OCI-LY1 (cell line): ENCODE measurements around the gene GSTP1.
"Not testable (repeated sequence)": the region's sequence is repeated elsewhere in the genome, so short reads cannot be mapped to it uniquely, and the experiment has no call there.

Experiments used
- H2AFZ ChIP-seq: fragments of 200-600 bp; sonication (generic), shearing (Covaris generic); 2 replicates; pipeline ENCODE4 v1.6.0; 2014; ENCODE audit warnings: antibody characterized with exemption, mild to moderate bottlenecking, low read length
- H3F3A ChIP-seq: fragments of 200-600 bp; sonication (generic), shearing (Covaris generic); 2 replicates; pipeline ENCODE4 v1.6.0; 2014; ENCODE audit warnings: mild to moderate bottlenecking, antibody characterized with exemption, low read length, moderate library complexity; ENCODE audit not compliant: insufficient read depth
- H3K27ac ChIP-seq: fragments of 200-600 bp; sonication (generic); 2 replicates; pipeline ENCODE4 v1.5.1; 2014; ENCODE audit warnings: low read length, mixed run types, mild to moderate bottlenecking, low read depth; ENCODE audit not compliant: poor library complexity, severe bottlenecking
- H3K27me3 ChIP-seq: fragments of 200-600 bp; sonication (generic); 2 replicates; pipeline ENCODE4 v1.6.0; 2014; ENCODE audit warnings: antibody characterized with exemption, mild to moderate bottlenecking, low read length, moderate library complexity; ENCODE audit not compliant: insufficient read depth
- H3K36me3 ChIP-seq: fragments of 200-600 bp; sonication (generic); 2 replicates; pipeline ENCODE4 v1.6.1; 2014; ENCODE audit warnings: mild to moderate bottlenecking, antibody characterized with exemption, low read length, moderate library complexity, mixed read lengths; ENCODE audit not compliant: insufficient read depth
- H3K4me1 ChIP-seq: fragments of 200-600 bp; sonication (generic); 2 replicates; pipeline ENCODE4 v1.5.1; 2014; ENCODE audit warnings: mild to moderate bottlenecking, low read length, moderate library complexity; ENCODE audit not compliant: insufficient read depth, severe bottlenecking
- H3K4me2 ChIP-seq: fragments of 200-600 bp; sonication (generic), shearing (Covaris generic); 2 replicates; pipeline ENCODE4 v1.6.1; 2014; ENCODE audit warnings: low read length
- H3K4me3 ChIP-seq: fragments of 200-600 bp; sonication (generic); 2 replicates; pipeline ENCODE4 v1.5.1; 2014; ENCODE audit warnings: low read length, low read depth, mild to moderate bottlenecking, mixed read lengths; ENCODE audit not compliant: poor library complexity, severe bottlenecking
- H3K79me2 ChIP-seq: fragments of 200-600 bp; shearing (Covaris generic); 2 replicates; pipeline ENCODE4 v1.6.1; 2016; ENCODE audit warnings: mixed run types, low read length, mixed read lengths; ENCODE audit not compliant: insufficient read depth
- H3K9ac ChIP-seq: fragments of 200-600 bp; sonication (generic), shearing (Covaris generic); 2 replicates; pipeline ENCODE4 v1.6.1; 2014; ENCODE audit warnings: mild to moderate bottlenecking, low read length, mixed read lengths
- H3K9me2 ChIP-seq: fragments of 200-600 bp; sonication (generic), shearing (Covaris generic); 2 replicates; pipeline ENCODE4 v1.6.1; 2014; ENCODE audit warnings: low read depth, mild to moderate bottlenecking, low read length, mixed read lengths
- H3K9me3 ChIP-seq: fragments of 200-600 bp; shearing (Covaris generic); 2 replicates; pipeline ENCODE4 v1.6.1; 2014; ENCODE audit warnings: low read length, mixed read lengths
- H4K20me1 ChIP-seq: fragments of 200-600 bp; sonication (generic), shearing (Covaris generic); 2 replicates; pipeline ENCODE4 v1.6.0; 2016; ENCODE audit warnings: mild to moderate bottlenecking, low read length; ENCODE audit not compliant: insufficient read depth
- CTCF ChIP-seq: fragments of 200-600 bp; sonication (generic), shearing (Covaris generic); IDR thresholded peaks from 2 replicates; pipeline ENCODE4 v1.5.1; 2017; ENCODE audit warnings: mild to moderate bottlenecking, antibody characterized with exemption, low read length, moderate library complexity, mixed read lengths
- EZH2 ChIP-seq: fragments of 200-600 bp; sonication (generic), shearing (Covaris generic); IDR thresholded peaks from 2 replicates; pipeline ENCODE4 v1.8.0; 2017; ENCODE audit warnings: borderline replicate concordance, mixed run types, mild to moderate bottlenecking, antibody characterized with exemption, low read length, moderate library complexity, mixed read lengths

GSTP1 gene

GRCh38 chr11:67596753-67597300 is 13.2 kb downstream of the GSTP1 start:
- Histone ChIP-seq H3F3A (no peaks in the 10 kb centered on the region), H3K36me3 (no peaks in the 10 kb centered on the region; the same call in 1 of the 2 replicates), H3K27me3 (no peaks in the 10 kb centered on the region; the same call in 1 of the 2 replicates)

GRCh38 chr11:67597458-67597857 is 13.8 kb downstream of the GSTP1 start:
- not testable (repeated sequence) for H3K27me3 ChIP-seq, H3K9me3 ChIP-seq, H2AFZ ChIP-seq

More at GRCh38 chr11:67596753-67597300, 13.2 kb downstream of the GSTP1 start:
- no peak overlapping the region for H3K4me2 ChIP-seq
- no peaks in the 10 kb centered on the region for H3K79me2 ChIP-seq
- H2AFZ ChIP-seq: no peak overlapping the region
- H3K4me3 ChIP-seq: no peak overlapping the region
- H4K20me1 ChIP-seq: no peaks in the 10 kb centered on the region
- no peaks in the 10 kb centered on the region for H3K9me2 ChIP-seq
- TF ChIP-seq CTCF (no peak), EZH2 (no peak)
- peaks cover 18% of the 10 kb centered on the region for H3K4me1 ChIP-seq
- no peak overlapping the region for H3K9ac ChIP-seq
- 0 out of 2 replicates have a peak, but pooled peaks cover 2% of the 10 kb centered on the region for H3K9me3 ChIP-seq
- no peak overlapping the region for H3K27ac ChIP-seq

GRCh38 chr11:67597963-67598362 is 14.4 kb downstream of the GSTP1 start:
- H3K4me1 ChIP-seq: peaks cover 18% of the 10 kb centered on the region
- not testable (repeated sequence) for H3K4me3 ChIP-seq, H3K9ac ChIP-seq, H3K4me2 ChIP-seq, H3K27ac ChIP-seq, H4K20me1 ChIP-seq, H3K27me3 ChIP-seq, H3K9me2 ChIP-seq, H3K79me2 ChIP-seq, H2AFZ ChIP-seq, H3K36me3 ChIP-seq, H3K9me3 ChIP-seq, H3F3A ChIP-seq

More at GRCh38 chr11:67597458-67597857, 13.8 kb downstream of the GSTP1 start:
- H3K9ac ChIP-seq, H4K20me1 ChIP-seq, H3K9me2 ChIP-seq, H3K4me3 ChIP-seq, H3K4me2 ChIP-seq, H3K36me3 ChIP-seq, H3K27ac ChIP-seq, H3K79me2 ChIP-seq, H3F3A ChIP-seq: not testable (repeated sequence)
- H3K4me1 ChIP-seq: peaks cover 18% of the 10 kb centered on the region

- H3K27me3 ChIP-seq: peaks cover 3% of the 10 kb centered on the region; the same call in 1 of the 2 replicates
- H2AFZ ChIP-seq: no peak overlapping the region
- no peaks in the 10 kb centered on the region for H3K79me2 ChIP-seq
- peaks cover 18% of the 10 kb centered on the region for H3K4me1 ChIP-seq
- no peaks in the 10 kb centered on the region for H3K9me2 ChIP-seq
- H3K9ac ChIP-seq: no peak overlapping the region
- H3K9me3 ChIP-seq: 0 out of 2 replicates have a peak, but pooled peaks cover 2% of the 10 kb centered on the region
- no peak overlapping the region for H3K4me3 ChIP-seq
- H4K20me1 ChIP-seq: no peaks in the 10 kb centered on the region
- no peak overlapping the region for H3K4me2 ChIP-seq
- TF ChIP-seq CTCF (no peak), EZH2 (no peak)
- H3F3A ChIP-seq: no peaks in the 10 kb centered on the region
- no peaks in the 10 kb centered on the region; the same call in 1 of the 2 replicates for H3K36me3 ChIP-seq
- no peak overlapping the region for H3K27ac ChIP-seq
Measured at GRCh38 chr11:67599149-67599548, 15.5 kb downstream of the GSTP1 start.
